Liver (tissue), 9 donors: Measurements from ENCODE around the gene IL13. TPM values are rescaled to one million over a fixed set of nuclear protein-coding genes. Genes with fewer than 3 reads are reported as not detected.
"Not testable (repeated sequence)": the region's sequence is repeated elsewhere in the genome, so short reads cannot be mapped to it uniquely, and the experiment has no call there.

Experiments
- DNase-seq: peaks from one replicate; pipeline ENCODE4 v3.0.0-alpha.2; 2017; ENCODE audit warnings: low spot score
- H3K27ac ChIP-seq, 2 donors: one replicate each; pipeline ENCODE4 v1.7.0; 2013; ENCODE audit warnings: inconsistent platforms in 2 of 2, low read length in 2 of 2, control low read depth in 1 of 2, low read depth in 1 of 2, mild to moderate bottlenecking in 1 of 2
- H3K27me3 ChIP-seq, 4 donors: one replicate each; pipeline versions ENCODE4 v1.6.1 to v1.7.0; 2013; ENCODE audit warnings: low read length in 3 of 4, inconsistent platforms in 1 of 4, mild to moderate bottlenecking in 1 of 4, moderate library complexity in 1 of 4; ENCODE audit not compliant: control insufficient read depth in 4 of 4, insufficient read depth in 4 of 4
- H3K36me3 ChIP-seq, 4 donors: one replicate each; pipeline versions ENCODE4 v1.6.1 to v1.7.0; 2013; ENCODE audit warnings: low read length in 3 of 4, mild to moderate bottlenecking in 3 of 4, low read depth in 1 of 4, moderate library complexity in 1 of 4; ENCODE audit not compliant: control insufficient read depth in 4 of 4, insufficient read depth in 3 of 4
- H3K4me1 ChIP-seq, 4 donors: one replicate each; pipeline versions ENCODE4 v1.6.1 to v1.7.0; 2013; ENCODE audit warnings: low read length in 3 of 4, mild to moderate bottlenecking in 3 of 4, moderate library complexity in 1 of 4; ENCODE audit not compliant: control insufficient read depth in 4 of 4, insufficient read depth in 4 of 4
- H3K4me3 ChIP-seq, 3 donors: one replicate each; pipeline versions ENCODE4 v1.6.1 to v1.7.0; 2013; ENCODE audit warnings: low read length in 3 of 3, control low read depth in 1 of 3, low read depth in 1 of 3, mild to moderate bottlenecking in 1 of 3
- H3K9ac ChIP-seq, 2 donors: one replicate each; pipeline ENCODE4 v1.7.0; 2013; ENCODE audit warnings: low read length in 2 of 2, mild to moderate bottlenecking in 2 of 2, moderate library complexity in 2 of 2, control low read depth in 1 of 2, low read depth in 1 of 2
- H3K9me3 ChIP-seq, 4 donors: one replicate each; pipeline versions ENCODE4 v1.6.1 to v1.7.0; 2013; ENCODE audit warnings: low read length in 3 of 4; ENCODE audit not compliant: control insufficient read depth in 4 of 4
- EGR1 ChIP-seq, 2 donors: IDR thresholded peaks; 2 replicates each; pipeline ENCODE4 v1.6.1; 2016 to 2018; ENCODE audit warnings: antibody characterized with exemption in 2 of 2, low read depth in 2 of 2
- FOXA1 ChIP-seq: IDR thresholded peaks from 2 replicates; pipeline ENCODE4 v1.6.1; 2016; ENCODE audit warnings: antibody characterized with exemption
- FOXA2 ChIP-seq: IDR thresholded peaks from 2 replicates; pipeline ENCODE4 v1.6.1; 2016; ENCODE audit warnings: antibody characterized with exemption
- GABPA ChIP-seq, 2 donors: IDR thresholded peaks in 1 of 2; conservative IDR thresholded peaks in 1 of 2; 2 replicates each; pipeline ENCODE4 v1.6.1; 2016; ENCODE audit warnings: antibody characterized with exemption in 2 of 2, mild to moderate bottlenecking in 1 of 2, moderate library complexity in 1 of 2
- HNF4A ChIP-seq, 2 donors: conservative IDR thresholded peaks; 2 replicates each; pipeline ENCODE4 v1.6.1; 2016; ENCODE audit warnings: antibody characterized with exemption in 2 of 2, mild to moderate bottlenecking in 2 of 2
- HNF4G ChIP-seq: IDR thresholded peaks from 2 replicates; pipeline ENCODE4 v1.6.1; 2016; ENCODE audit warnings: antibody characterized with exemption
- NR2F2 ChIP-seq: IDR thresholded peaks from 2 replicates; pipeline ENCODE4 v1.6.1; 2016; ENCODE audit warnings: antibody characterized with exemption
- REST ChIP-seq: IDR thresholded peaks from 2 replicates; pipeline ENCODE4 v1.6.1; 2016; ENCODE audit warnings: antibody characterized with exemption, mild to moderate bottlenecking
- SP1 ChIP-seq: IDR thresholded peaks from 2 replicates; pipeline ENCODE4 v1.6.1; 2018; ENCODE audit warnings: antibody characterized with exemption, mild to moderate bottlenecking
- TAF1 ChIP-seq: conservative IDR thresholded peaks from 2 replicates; pipeline ENCODE4 v1.6.1; 2016; ENCODE audit warnings: antibody characterized with exemption, mild to moderate bottlenecking
- WGBS: extraction: QIAGEN DNeasy Blood & Tissue Kit; methylation state at CpG from one replicate; pipeline ENCODE4 v1.1.7; 2013; 5-methylcytosine and 5-hydroxymethylcytosine counted together
- polyA plus RNA-seq, 2 donors: library from polyadenylated mRNA; stranded (reverse) in 1 of 2; unstranded in 1 of 2; fragments of 200-250 nt in 1 of 2; fragments of >200 nt in 1 of 2; fragmentation: Nextera tagmentation in 1 of 2; extraction: Ambion mirVana in 1 of 2; gene quantifications; one replicate each; pipeline versions ENCODE4 v1.2.1 to v1.2.3, GENCODE V29; 2013 to 2015
- total RNA-seq, 2 donors: library from RNA; depleted of rRNA; stranded (reverse); fragments of >200 nt; gene quantifications; one replicate each; pipeline ENCODE4 v1.2.3, GENCODE V29; 2014
- TF ChIP-seq, protein P1 (sequence below): IDR thresholded peaks from 2 replicates; pipeline ENCODE4 v1.6.1; 2016; ENCODE audit warnings: antibody characterized with exemption
- donor health status: healthy.
- donor health status: healthy.
- donor health status: healthy.
- donor health status: healthy.
- donor health status: healthy.

Gene IL13
- total and polyA plus RNA-seq, 4 donors, result not detected

DNA sequence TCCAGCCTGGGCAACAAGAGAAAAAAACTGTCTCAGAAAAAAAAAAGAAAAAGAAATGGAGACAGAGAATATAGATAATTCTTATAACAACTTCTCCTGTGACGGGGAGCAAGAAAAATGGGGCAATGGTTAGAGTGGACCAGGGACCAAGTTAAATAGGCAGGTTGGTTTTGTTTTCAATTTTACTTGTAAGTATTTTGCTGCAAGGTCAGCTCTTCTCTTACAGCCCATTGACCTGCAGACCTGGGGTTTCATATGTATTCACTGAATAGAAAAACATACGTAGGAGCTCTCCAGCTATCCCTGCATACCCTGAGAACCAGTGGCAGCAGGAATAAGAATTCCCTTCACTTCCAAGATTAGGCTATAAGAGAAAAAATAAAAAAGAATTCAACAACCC lies 29.2 kb upstream of the IL13 start (continued):
- TF ChIP-seq REST, result no peak

DNA sequence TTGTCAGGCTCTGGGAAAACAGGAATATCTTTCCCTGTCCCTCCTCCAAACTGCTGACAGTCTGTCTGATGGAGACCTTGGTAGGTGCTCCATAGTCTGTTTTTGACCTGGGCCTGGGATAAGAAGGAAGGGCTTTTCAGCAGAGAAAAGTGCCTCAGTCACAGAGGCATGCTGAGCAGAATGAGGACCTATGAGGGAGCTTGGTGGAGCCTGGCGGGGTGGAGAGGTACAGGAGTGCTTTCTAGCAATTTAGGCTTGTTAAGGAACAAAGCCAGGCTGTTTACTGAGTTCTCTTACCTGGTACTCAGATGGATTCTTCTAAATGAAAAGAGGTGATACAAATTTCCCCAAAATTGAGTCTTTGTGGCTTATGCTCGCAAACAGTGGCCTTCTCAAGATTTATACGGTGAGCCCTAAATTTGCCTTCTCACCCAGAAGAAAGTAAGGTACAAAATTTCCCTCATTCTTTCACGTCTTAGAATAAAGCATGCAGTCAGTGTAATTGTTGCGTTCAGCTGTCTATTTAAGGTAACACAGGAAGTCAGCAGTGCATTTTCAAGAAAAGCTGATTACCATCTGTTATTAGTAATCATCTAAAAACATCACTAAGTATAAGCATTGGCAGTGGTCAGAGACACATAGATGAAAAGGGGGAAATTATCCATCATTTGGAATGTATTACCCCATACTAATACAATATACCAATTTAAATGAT lies 28.6 kb upstream of the IL13 start:
- no peak for DNase-seq
- H3K36me3 ChIP-seq, result peaks cover 2 to 17% (median 7%) of the 10 kb centered on the region in 4 donors
- 94% methylated on average over 5 of the region's 5 CpGs for WGBS
- no peaks in the 10 kb centered on the region for H3K4me1 ChIP-seq
- no peak overlapping the region for H3K9ac ChIP-seq
- TF ChIP-seq NR2F2, result no peak
- no peak for TF ChIP-seq FOXA2
- no peak for TF ChIP-seq HNF4A (conservative IDR thresholded peaks at IDR 0.05)
- TF ChIP-seq EGR1 (IDR thresholded peaks at IDR 0.05; ENCODE audit: low read depth in 2 of 2), result no peak
- no peak for TF ChIP-seq REST
- TF ChIP-seq TAF1, result no peak
- no peak for TF ChIP-seq GABPA (IDR thresholded peaks at IDR 0.05 in 1 of 2, conservative IDR thresholded peaks at IDR 0.05 in 1 of 2)
- TF ChIP-seq FOXA1, result no peak
- TF ChIP-seq, protein P1, sequence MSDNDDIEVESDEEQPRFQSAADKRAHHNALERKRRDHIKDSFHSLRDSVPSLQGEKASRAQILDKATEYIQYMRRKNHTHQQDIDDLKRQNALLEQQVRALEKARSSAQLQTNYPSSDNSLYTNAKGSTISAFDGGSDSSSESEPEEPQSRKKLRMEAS, result no peak
- no peak for TF ChIP-seq HNF4G
- no peak for TF ChIP-seq SP1
- no peak overlapping the region for H3K27ac ChIP-seq
- no peaks in the 10 kb centered on the region for H3K27me3 ChIP-seq
- no peak overlapping the region for H3K4me3 ChIP-seq
- H3K9me3 ChIP-seq, result no peaks in the 10 kb centered on the region

DNA sequence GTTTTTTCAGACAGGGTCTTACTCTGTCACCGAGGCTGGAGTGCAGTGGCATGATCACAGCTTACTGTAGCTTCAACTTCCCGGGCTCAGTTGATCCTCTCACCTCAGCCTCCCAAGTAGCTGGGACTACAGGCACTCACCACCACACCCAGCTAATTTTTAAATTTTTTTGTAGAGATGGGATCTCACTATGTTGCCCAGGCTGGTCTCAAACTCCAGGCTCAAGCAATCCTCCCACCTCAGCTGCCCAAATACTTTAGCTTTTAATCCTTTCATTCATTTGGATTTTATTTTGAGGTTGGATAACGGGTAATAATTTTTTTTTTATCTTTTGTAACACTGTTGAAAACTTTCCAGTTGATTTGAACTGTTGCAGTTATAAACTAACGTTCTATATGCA lies 24.4 kb upstream of the IL13 start:
- not testable (repeated sequence) for H3K27me3 ChIP-seq, H3K9ac ChIP-seq, H3K27ac ChIP-seq, H3K4me3 ChIP-seq, DNase-seq, H3K4me1 ChIP-seq, H3K9me3 ChIP-seq
- 97% methylated on average over 4 of the region's 4 CpGs for WGBS
- H3K36me3 ChIP-seq, result peaks cover 4 to 33% (median 14%) of the 10 kb centered on the region in 4 donors
